Measurements from ENCODE around the gene PCDHGA4.
"Not testable (repeated sequence)": the region's sequence is repeated elsewhere in the genome, so short reads cannot be mapped to it uniquely, and the experiment has no call there.

The PCDHGA4 gene

DNA sequence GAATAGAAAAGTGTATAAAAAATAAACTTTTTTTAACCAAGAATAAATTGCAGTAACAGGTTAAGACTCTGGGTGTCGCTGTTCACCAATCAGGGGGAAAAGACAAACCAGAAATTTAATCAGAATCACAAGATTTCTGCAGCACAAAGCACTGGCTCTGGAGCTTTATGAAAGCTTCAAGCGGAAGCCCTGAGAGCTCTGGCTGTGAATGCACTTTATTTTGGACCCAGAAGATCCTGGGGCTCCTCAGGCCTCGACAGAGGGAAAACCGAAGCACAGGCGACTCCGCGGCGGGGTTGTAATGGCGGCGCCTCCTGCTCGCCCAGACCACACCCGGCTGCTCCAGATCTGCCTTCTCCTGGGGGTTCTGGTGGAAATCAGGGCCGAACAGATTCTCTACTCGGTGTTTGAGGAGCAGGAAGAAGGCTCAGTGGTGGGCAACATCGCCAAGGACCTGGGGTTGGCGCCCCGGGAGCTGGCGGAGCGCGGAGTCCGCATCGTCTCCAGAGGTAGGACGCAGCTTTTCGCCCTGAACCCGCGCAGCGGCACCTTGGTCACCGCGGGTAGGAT lies at the start of gene PCDHGA4:
TSS of gene PCDHGA4 (plus strand) at position 122 of the 570 bp plus-strand sequence. CDS start at position 209, 87 bp downstream.
- peak; percentile 63 for DNase-seq (ENCODE audit: low spot score)

- DNase-seq (ENCODE audit: low spot score), result no peak
Observed at GRCh38 chr5:141306630-141307029, 48.2 kb upstream of the PCDHGA4 start.

DNA sequence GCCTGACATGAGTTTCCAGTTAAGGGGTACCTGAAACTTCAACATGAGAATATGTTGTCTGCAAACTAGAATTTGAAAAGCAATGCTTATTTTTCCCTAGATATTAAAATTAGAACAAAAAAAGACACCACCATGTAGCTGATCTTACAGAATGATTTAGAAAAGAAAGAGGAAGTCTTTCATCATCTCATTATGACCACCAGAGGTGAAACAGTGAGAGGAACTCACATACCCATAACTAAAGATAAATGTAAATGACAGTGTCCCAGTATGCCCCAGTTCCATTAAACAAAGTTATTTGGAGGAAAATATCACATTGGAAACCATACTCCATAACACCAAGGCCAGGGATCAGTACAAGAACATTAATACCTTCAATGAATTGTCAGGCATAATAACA lies 41.1 kb upstream of the PCDHGA4 start:
- peak; percentile 17 for DNase-seq (ENCODE audit: low spot score)

DNA sequence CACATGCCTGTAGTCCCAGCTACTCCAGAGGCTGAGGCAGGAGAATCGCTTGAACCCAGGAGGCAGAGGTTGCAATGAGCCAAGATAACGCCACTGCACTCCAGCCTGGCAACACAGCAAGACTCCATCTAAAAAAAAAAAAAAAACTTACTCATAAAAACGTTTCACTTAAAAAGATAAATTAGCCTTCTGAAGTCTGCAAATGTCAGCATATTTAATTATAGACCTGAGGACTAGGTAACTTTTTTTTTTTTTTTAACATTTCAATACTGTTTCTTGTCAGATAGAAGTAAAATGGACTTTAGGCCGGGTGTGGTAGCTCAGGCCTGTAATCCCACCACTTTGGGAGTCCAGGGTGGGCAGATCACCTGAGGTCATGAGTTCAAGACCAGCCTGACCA lies 37.9 kb upstream of the PCDHGA4 start:
- DNase-seq (ENCODE audit: low spot score), result not testable (repeated sequence)

DNA sequence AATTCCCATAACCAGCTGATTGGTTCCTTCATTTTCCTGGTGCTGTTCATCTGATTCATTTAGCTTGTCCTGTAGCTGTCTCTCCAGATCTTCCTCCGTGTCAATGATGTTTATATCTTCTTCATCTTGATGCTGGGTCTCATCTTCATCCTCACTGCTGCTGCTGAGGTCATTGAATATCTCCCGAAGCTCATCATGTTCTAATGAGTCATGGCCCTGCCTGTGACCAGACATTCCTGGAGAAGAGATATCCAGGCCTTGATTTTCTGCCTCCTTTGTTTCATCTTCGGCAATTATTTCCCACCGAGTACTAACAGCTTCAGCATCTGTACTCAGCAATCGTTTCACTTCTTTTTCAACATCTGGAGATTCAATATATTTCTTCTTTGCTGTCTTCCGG lies 35.6 kb upstream of the PCDHGA4 start:
- DNase-seq (ENCODE audit: low spot score), result no peak

DNA sequence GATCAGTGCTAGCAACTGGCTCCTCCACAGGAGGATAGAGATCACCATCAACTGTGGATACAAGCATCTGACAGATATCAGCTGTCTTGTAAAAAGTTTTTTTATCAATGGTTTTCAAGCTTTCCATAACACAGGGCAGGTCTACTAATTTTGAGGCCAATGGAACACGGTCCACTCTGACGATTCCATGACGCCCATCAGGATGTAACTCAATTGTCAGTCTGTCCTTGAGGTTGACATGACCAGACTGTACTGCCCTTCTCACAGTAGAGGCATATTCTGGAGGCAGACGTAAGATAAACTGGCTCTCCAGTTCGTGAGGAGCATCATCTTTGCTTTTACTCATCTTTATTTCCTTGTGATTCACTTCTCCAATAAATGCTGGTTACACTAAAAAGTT lies 35.1 kb upstream of the PCDHGA4 start:
- DNase-seq (ENCODE audit: low spot score), result no peak

GRCh38 chr5:141320225-141321169 lies 34.3 kb upstream of the PCDHGA4 start, which contains the start of gene TAF7:
Gene TAF7, minus strand, starts transcription at chr5:141320784. Its CDS starts 740 bp downstream, at chr5:141320044.
- DNase-seq (ENCODE audit: low spot score), result peak; percentile 96

DNA sequence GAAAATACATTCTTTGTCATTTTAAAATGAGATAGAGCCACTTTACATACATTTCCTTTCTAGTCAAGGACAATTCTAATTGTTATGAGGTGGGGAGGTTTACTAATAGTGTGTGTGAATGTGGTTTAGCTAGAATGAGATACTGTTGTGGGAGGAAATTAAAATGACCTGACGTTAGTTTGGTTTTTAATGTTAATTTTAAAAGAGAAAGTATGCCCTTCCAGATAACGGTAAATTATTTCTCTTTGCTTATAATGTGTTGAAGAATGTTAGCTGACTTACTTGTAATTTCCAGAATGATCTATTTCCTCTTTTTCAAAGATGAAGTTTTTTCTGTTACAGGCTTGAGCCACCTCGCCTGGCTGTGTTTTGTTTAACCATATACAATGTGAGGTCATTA lies 32.6 kb upstream of the PCDHGA4 start:
- DNase-seq (ENCODE audit: low spot score), result no peak

DNA sequence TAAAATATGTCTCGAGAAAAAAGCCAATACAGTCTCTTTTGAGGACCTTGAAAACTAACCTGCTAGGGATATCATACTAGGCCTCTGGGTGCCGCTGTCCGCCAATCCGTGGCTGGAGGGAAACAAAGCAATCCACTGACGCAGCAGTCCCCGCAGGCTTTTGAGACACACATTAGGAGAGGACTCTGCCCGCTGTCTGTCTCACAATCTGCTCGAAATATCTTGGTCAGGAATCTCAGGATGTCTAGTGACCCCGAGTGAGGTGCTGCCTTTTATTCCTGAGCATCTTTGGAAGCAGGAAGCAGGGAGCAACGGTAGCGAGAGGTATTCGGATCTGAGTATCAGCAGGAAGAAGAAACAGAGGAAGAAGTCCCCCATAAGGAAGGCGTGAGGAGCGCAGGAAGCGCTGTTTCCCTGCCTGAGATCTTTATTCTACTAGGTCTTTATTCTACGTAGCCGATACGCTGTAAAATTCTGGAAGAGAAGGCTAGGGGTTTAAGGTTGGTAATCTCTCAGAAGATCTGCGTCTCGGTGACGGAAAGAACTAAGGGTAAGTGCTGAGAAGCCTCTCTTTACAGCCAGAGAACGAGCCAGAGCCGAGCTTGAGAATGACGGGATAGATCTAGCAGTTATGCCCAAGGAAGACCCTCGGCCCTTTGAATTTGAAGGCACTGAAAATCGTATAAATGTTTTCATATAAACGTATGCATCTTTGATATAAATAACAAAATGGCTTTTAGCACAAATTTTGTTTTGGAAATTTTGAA lies 28.6 kb upstream of the PCDHGA4 start:
- DNase-seq (ENCODE audit: low spot score), result peak; percentile 82

DNA sequence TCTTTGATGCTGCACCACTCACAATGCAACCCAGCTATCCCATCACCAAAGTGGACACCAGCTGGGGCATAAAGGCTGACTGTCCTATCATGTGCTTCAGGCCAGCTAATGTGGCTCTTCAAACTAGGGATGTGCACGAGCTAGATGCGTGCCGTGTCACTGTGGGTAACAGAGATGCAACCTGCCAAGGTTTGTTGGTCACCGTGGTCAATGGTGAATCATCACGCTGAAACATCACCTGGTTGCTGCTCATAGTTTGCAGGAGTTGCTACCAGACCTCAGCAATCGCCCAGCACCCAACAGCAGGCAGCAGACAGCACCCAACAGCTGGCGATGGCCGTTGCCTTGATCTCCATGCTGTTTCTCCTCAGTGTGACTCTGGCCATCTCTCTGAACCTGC lies 26.6 kb upstream of the PCDHGA4 start:
- no peak for DNase-seq (ENCODE audit: low spot score)

GRCh38 chr5:141330299-141331080 lies 24.3 kb upstream of the PCDHGA4 start, which contains the start of gene PCDHGA1:
Gene PCDHGA1, plus strand, starts transcription at chr5:141330514.
- DNase-seq (ENCODE audit: low spot score), result peak; percentile 83

- not testable (repeated sequence) for DNase-seq (ENCODE audit: low spot score)
Observed at GRCh38 chr5:141332571-141332970, 22.2 kb upstream of the PCDHGA4 start.

GRCh38 chr5:141338538-141339306 lies 16.1 kb upstream of the PCDHGA4 start, which contains the start of gene PCDHGA2:
Gene PCDHGA2, plus strand, starts transcription at chr5:141338760.
- peak; percentile 81 for DNase-seq (ENCODE audit: low spot score)

GRCh38 chr5:141340781-141341354 lies 14.0 kb upstream of the PCDHGA4 start:
- not testable (repeated sequence) for DNase-seq (ENCODE audit: low spot score)

GRCh38 chr5:141342773-141343172 lies 12.0 kb upstream of the PCDHGA4 start:
- no peak for DNase-seq (ENCODE audit: low spot score)

DNA sequence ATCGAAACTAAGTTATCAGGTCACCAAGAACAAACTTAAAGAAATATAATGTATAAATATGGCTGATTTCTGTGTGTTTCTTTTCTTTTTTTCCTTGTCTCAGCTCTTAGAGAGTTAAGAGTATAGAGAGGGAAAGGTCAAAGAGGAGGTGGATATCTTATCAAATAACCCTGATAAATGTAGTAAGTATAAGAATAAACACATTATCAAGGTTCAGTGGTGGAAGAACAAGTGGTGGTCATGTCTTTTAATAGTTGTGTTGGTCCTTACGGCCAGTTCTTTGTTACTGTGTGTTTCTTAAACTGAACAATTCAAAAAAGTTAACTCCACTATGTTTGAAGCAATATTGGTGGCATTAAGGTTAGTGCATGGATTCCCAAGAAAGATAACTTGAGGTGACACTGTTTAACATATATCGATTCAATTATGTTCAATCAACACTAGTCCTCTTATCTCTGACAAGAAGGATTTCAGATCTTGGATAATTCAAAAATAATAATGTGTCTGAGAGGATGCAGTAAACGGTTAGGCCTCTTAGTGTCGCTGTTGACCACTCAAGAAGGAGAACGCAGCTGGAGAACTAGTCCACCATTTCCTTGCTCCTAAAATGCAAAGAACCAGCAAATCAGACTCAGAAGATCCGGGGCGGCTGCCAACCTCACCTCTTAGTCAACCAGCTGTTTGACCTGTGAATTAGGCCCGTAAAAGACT lies 11.4 kb upstream of the PCDHGA4 start, which contains the start of gene PCDHGA3:
TSS of gene PCDHGA3 (plus strand) at position 588 of the 711 bp plus-strand sequence. CDS start 205 bp downstream, outside the sequence.
- peak; percentile 69 for DNase-seq (ENCODE audit: low spot score)

DNA sequence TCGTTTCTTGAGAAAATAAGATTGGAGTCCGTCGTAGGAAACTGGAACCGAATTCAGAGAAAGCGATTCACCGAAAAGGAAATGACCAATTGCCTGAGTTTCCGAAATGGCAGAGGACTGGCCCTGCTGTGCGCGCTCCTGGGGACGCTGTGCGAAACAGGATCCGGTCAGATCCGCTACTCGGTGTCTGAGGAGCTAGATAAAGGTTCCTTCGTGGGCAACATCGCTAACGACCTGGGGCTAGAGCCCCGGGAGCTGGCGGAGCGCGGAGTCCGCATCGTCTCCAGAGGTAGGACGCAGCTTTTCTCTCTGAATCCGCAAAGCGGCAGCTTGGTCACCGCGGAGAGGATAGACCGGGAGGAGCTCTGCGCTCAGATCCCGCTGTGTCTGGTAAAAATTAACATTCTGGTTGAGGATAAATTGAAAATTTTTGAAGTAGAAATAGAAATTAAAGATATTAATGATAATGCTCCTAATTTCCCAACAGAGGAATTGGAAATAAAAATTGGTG lies 10.8 kb upstream of the PCDHGA4 start:
- DNase-seq (ENCODE audit: low spot score), result no peak

DNA sequence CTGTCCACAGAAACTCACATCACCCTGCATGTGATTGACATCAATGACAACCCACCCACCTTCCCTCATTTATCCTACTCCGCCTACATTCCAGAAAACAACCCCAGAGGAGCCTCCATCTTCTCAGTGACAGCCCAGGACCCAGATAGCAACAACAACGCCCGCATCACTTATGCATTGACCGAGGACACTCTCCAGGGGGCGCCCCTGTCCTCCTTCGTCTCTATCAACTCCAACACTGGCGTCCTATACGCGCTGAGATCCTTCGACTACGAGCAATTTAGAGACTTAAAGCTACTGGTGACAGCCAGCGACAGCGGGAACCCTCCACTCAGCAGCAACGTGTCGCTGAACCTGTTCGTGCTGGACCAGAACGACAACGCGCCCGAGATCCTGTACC lies 9.5 kb upstream of the PCDHGA4 start:
- no peak for DNase-seq (ENCODE audit: low spot score)

DNA sequence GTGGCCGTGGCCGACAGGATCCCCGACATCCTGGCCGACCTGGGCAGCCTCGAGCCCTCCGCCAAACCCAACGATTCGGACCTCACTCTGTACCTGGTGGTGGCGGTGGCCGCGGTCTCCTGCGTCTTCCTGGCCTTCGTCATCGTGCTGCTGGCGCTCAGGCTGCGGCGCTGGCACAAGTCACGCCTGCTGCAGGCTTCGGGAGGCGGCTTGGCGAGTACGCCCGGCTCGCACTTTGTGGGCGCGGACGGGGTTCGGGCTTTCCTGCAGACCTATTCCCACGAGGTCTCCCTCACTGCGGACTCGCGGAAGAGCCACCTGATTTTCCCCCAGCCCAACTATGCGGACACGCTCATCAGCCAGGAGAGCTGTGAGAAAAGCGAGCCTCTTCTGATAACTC lies 8.8 kb upstream of the PCDHGA4 start:
- not testable (repeated sequence) for DNase-seq (ENCODE audit: low spot score)
